ENCODE data around the gene STAT3.
"Not testable (repeated sequence)": the region's sequence is repeated elsewhere in the genome, so short reads cannot be mapped to it uniquely, and the experiment has no call there.

STAT3 gene

DNA sequence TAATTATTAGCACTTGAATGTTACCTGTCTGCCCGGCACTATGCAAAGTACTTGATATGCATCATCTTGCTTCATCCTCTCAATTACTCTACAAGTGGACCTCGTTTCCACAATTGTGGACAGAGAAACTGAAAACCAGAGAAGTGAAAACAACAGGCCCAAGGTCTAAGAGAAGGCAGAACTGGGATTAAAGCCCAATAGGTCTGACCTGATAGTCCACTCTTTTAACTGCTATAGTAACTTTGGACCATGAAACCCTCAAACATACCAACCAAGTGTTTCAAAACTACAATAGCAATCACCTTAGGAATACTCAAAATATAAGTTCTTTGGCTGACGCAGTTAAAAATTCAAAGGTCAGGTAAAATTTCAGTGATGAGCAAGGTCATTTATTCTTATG is 7.3 kb downstream of the STAT3 start:
- DNase-seq (ENCODE audit: low spot score), result no peak

DNA sequence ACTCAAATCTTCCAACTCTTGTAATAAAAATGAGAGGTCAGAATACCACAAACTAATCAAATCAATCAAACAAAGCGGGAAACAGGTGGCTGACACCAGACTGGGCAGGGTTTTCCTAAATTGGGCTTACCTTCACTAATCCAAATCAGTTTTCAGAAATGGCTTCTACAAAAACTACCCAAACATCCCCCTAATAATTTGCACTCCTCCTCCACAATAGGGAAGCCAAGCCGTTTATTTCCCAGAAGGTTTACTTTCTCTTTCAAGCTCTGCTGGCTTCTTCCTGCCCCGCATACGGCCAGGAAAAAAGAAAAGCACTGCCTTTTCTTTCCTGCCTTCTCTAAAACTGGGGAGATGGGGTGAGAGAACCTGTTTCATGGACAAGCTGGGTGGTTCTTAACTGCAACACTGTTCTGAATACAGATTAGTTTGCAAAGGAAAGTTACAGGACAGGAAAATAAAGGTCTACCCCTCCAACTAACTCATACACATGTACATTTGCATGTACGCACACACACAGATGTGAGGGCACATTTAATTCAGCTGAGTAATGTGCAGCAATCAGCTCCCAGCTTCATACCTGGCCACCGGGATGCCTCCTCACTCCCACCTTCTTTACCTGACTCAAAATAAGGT is 9.2 kb downstream of the STAT3 start:
- no peak for DNase-seq (ENCODE audit: low spot score)

DNA sequence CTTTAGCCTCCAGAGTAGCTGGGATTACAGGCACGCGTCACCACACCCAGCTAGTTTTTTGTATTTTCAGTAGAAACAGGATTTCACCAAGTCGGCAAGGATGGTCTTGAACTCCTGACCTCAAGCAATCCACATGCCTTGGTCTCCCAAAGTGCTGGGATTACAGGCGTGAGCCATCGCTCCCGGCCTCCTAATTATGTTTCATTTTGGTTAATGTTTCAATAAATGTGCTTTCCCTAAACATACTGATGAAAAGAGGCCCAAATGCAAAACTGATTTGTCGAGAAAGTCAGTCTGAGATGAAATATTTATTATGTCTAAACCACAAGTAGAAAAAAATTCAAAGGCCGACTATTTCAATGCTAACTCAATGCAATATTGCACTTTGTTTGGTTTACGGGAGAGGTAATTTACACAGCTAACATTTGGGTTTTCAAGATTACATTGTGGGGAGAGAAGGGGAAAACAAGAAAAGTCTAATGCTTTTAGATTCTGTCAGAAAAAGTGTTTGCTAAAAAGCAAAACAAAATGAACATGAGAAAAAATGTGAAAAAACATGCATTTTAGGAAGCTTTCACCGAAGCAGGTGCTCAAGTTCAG is 9.8 kb downstream of the STAT3 start:
- no peak for DNase-seq (ENCODE audit: low spot score)

DNA sequence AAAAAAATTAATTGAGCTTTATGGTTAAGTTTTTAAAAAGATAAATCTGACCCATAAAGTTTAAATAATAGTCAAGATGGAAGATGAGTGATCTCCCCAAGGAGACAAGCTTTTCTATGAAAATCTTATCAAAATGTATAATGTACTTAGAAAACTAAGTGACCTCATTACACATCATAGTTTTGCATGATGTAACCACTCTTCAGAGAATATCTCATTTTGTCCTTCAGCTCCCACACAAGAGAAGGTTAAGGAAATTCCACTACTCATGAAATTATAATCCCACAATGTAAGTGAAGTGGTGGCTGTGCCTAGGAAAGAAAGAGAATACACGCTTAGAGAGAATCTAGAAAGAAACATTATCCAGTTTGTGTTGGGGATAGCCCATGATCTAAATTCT is 14.3 kb downstream of the STAT3 start:
- no peak for DNase-seq (ENCODE audit: low spot score)

DNA sequence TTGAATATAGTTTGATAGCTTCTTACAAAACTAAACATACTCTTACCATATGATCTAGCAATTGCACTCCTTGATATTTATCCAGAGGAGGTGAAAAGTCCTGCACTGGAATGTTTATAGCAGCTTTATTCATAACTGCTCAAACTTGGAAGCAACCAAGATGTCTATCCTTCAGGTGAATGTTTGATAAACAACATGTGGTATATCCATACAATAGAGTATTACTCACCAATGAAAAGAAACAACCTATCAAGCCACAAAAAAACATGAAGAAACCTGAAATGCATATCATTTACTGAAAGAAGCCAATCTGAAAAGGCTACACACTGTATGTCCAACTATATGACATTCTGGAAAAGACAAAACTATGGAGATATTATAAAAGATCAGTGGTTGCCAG is 16.1 kb downstream of the STAT3 start:
- no peak for DNase-seq (ENCODE audit: low spot score)

DNA sequence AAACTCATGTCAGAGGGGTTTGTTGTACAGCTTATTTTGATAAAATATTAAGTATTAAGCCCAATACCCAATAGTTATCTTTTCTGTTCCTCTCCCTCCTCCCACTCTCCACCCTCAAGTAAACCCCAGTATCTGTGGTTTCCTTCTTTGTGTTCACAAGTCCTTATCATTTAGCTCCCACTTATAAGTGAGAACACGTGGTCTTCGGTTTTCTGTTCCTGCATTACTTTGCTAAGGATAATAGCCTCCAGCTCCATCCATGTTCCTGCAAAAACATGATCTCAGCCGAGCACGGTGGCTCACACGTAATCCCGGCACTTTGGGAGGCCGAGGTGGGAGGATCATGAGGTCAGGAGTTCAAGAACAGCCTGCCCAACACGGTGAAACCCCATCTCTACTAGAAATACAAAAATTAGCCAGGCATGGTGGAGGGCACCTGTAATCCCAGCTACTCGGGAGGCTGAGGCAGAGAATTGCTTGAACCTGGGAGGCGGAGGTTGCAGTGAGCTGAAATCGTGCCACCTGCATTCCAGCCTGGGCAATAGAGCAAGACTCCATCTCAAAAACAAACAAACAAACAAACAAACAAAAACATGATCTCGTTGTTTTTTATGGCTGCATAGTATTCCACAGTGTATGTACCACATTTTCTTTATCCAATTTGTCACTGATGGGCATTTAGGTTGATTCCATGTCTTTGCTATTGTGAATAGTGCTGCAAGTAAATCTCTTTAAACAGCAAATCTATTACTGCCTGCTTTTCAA is 19.3 kb downstream of the STAT3 start:
- not testable (repeated sequence) for DNase-seq (ENCODE audit: low spot score)

DNA sequence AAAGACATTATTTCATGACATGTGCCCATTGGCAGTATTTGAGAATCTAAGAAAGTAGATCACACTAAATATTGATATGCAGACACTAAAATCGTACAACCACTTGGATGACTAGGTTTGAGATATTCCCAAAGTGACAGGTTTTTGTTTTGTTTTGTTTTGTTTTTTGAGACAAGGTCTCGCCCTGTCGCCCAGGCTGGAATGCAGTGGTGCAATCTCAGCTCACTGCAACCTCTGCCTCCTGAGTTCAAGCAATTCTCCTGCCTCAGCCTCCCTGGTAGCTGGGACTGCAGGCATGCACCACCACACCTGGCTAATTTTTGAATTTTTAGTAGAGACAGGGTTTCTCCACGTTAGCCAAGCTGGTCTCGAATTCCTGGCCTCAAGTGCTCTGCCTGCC is 19.9 kb downstream of the STAT3 start:
- not testable (repeated sequence) for DNase-seq (ENCODE audit: low spot score)

DNA sequence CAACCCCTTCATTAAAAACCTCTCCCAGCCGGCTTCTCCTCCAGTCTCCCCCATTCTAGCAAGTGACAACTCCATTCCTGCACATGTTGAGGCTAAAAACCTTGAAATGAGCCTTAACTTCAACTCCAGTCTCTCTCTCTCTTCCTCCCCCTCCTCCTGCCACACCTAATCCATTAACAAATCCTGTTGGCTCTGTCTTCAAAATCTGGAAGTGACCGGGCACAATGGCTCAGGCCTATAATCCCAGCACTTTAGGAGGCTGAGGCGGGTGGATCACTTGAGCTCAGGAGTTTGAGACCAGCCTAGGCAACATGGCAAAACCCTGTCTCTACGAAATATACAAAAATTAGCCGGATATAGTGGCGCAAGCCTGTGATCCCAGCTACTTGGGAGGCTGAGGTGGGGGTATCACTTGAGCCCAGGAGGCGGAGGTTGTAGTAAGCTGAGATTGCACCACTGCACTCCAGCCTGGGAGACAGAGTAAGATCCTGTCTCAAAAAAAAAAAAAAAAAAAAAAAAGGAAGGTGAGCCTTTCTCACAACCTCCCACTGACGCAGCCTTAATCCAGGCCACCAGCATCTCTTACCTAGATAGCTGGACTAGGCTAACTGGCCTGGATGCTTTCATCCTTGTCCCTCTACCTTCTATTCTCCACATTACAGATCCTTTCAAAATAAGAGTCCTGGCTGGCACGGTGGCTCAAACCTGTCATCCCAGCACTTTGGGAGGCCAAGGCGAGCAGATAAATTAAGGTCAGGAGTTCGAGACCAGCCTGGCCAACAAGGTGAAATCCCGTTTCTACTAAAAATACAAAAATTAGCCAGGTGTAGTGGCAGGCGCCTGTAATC is 21.8 kb downstream of the STAT3 start:
- not testable (repeated sequence) for DNase-seq (ENCODE audit: low spot score)

DNA sequence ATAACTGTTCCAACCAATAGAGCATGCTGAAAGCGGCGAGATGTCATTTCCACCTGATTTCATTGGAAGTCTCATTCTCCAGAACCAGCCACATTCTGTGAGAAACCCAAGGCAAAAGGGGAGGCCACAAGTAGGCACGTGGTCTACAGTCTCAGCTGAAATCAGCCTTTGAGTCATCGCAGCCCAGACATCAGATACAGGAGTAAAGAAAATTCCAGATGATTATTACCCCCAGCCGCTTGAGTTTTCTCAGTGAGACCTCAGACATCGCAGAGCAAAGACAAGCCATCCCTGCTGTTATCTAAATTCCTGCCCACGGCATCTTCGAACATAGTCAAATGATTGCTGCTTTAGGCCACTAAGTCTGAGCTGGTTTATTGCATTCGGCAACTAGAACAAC is 23.1 kb downstream of the STAT3 start:
- DNase-seq (ENCODE audit: low spot score), result no peak

DNA sequence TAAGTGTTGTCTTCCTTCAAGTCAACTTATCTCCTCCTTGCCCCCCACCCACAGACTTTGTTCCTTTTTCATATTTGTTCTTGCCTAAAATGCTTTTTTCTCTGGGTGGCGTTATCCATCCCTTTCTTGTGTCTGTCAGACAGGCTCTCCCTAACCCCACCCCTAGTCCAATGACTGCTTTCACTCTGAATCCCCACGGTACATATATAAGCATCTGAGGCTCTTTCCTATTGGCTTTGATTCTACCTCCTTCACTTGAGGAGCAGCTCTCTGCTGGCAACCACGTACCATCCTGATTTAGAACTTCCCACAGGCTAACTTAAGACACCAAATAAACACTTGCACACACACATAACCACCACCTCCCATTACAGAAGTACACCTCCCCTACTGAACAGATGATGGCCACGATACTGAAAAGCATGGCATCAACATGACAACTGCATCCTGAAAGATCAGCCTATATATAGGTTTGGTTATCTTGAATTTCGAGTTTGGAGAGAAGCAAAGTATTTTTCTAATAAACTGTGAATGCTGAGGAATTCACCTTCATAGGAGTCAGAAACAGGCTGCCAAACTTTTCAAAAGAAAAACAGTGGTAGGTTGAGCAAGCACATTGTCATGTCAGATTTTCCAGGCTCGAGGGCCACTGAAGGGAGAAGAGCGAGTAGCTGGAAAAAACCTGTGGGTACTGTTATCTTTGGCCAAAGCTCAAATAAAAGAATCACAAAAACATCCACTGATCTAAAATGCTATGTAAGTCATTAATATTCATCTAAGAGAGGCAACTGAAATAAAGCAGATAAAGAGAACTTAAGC is 24.3 kb downstream of the STAT3 start:
- no peak for DNase-seq (ENCODE audit: low spot score)

DNA sequence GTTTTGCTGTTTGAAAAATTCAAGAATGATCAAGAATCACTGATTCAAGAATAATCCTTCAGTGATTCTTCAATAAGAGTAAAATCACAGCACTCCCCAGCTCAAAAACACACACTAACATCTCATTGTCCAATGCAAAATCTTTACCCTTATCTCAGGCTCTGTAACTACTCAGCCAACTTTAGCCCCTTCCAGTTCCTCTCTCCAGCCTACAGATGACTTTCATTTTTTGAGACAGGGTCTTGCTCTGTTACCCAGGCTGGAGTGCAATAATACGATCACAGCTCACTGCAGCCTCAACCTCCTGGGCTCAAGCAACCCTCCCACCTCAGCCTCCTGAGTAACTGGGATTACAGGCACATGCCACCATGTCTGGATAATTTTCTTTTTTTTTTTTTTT is 25.0 kb downstream of the STAT3 start:
- no peak for DNase-seq (ENCODE audit: low spot score)

DNA sequence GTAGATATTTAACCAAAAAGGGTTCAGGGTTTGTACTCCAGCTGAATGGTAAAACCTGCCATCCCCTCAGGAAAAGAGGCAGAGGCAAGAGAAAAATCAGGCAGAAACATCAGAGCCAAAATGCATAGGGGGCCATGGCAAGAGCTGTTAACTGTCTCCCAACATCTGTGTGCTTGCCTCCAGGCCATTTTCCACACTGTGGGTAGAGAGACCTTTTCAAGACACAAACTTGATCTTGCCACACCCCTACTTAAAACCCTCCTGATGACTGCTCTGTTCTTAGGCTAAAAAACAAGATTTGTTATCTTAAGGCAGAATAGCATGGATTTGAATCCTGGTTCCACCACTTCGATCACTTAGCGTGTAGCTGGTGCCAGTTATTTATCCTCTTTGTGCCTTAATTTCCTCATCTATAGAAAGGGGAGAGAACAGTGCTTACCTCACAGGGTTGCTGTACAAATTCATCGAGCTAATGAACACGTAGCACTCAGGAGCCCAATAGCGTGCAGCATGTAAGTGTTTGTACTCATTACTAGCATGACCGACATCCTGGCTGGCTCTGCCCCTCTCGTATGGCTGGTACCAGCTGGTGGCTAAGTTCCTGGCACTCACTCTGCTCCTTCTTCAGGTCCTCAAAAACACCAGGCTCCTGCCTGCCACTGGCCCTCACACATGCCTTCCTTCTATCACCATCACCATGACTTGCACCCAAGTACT is 25.8 kb downstream of the STAT3 start:
- DNase-seq (ENCODE audit: low spot score), result peak; percentile 87

DNA sequence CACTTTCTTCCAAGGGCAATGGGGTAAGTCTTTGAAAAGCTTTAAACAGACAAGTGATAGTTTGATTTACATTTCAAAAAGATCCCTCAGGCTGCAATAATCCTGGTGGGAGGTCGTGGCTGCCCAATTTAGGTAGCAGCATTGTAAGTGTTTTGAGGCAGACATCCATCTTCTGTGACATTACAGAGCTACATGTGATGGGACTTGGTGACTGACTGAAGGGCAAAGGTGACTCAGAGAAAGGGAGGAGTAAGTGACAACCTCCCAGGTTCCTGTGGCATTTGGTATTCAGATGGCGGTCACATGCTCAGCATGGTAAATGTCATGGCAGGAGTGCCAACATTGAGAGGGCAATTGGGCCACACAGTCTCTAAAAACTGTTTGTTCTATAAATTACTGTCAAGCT is 26.5 kb downstream of the STAT3 start:
- peak; percentile 39 for DNase-seq (ENCODE audit: low spot score)

DNA sequence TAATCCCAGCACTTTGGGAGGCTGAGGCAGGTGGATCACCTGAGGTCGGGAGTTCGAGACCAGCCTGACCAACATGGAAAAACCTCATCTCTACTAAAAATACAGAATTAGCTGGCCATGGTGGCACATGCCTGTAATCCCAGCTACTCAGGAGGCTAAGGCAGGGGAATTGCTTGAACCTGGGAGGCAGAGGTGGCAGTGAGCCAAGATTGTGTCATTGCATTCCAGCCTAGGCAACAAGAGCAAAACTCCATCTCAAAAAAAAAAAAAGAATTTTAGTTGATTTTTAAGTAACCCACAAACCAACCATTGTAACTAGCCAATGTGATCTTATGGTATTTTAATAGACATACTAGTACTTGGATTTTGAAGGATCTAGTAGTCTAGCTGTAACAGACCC is 27.9 kb downstream of the STAT3 start:
- DNase-seq (ENCODE audit: low spot score), result not testable (repeated sequence)

DNA sequence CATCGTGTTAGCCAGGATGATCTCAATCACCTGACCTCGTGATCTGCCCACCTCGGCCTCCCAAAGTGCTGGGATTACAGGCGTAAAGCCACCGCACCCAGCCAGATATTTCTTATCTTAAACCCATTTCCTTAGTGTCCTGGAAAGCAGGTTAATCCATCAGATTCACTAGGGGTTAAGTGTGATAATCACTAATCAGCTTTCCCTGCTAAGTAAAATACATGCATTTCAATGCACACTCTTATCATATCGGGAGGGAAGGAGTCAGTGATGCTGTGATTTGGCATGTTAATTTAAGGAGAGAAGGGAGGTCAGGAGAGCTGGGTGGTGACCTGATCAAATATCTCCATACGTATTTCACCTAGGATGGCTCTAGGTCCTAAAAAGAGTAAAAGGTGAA is 29.1 kb downstream of the STAT3 start:
- DNase-seq (ENCODE audit: low spot score), result no peak

DNA sequence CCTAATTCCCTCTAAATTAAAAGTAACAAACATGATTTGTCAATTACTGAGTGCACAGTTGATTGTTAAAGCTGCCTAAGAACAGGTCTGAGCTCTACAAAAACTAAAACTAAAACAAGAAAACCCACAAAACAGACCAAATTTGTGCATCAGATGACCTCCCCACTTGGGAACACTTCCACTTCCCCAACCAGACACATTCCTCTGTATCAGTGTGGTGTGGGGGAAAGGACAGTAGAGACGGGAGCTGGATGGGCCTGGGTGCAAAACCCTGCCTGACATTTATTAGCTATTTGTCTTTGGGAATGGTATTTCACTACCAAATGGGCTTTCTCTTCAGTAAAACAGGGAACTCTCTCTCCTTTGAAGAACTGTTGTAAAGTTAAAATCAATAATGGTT is 29.8 kb downstream of the STAT3 start:
- no peak for DNase-seq (ENCODE audit: low spot score)

DNA sequence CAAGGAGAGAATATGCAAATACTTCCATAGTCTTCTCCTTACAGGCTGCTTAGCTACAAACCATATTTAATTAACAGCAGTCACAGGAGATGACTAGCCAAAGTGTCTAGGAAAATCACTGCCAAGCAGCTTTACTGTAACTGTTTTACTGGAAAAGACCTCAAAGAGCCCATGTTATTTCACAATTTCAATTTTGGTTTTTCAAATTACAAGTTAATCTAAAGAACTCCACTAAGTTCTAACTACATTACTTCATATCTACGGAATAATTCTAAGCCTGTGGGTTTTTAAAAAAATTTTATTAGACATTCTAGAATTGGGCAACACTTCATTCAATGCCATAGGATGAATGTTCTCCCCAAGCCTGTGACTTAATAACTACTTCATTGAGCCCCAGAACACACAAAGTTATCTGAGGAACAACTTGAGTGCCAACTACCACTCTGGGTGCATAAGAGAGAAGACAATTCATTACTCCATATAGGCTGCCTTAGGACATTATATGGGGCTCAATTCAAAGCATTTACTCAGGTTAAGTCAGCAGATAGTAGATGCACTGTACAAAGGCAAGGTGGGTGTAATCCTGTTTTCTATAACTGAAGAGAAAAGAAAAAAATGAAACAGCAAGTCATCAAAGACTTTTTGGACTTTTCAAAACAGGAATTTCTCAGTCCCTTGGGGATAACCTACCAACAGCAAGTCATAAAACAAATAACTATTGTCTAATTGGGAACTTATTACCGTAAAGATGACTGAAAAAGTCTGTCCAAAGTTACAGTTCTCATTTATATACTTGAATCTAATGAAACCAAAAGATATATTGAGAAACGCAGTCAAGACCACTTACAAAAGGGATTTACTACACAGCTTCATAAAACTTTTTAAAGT is 33.0 kb downstream of the STAT3 start:
- DNase-seq (ENCODE audit: low spot score), result no peak

DNA sequence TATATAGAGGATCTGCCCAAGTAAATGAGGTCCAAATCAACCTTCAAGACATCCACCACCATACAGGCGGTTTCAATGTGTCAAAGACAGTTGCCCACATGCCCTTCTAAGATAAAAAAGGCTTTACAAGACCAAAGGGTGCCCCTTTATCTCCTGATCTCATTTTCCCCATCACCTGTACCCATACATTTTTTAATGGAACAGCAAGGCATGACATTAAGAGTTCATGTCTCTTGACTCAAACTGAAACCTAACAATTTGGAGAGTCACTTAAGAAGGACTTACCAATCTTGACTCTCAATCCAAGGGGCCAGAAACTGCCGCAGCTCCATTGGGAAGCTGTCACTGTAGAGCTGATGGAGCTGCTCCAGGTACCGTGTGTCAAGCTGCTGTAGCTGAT is 40.1 kb downstream of the STAT3 start:
- no peak for DNase-seq (ENCODE audit: low spot score)

DNA sequence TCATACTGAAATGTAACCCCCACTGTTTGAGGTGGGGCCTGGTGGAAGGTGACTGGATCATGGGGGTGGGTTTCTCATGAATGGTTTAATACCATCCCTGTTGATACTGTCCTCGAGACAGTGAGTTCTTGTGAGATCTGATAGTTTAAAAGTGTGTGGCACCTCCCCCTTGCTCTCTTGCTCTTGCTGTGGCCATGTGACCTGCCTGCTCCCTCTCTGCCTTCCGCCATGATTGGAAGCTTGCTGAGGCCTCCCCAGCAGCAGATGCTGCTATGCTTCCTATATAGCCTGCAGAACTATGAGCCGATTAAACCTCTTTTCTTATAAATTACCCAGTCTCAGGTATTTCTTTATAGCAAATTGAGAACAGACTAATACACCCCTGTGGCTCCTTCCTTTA is 40.6 kb downstream of the STAT3 start:
- DNase-seq (ENCODE audit: low spot score), result no peak

DNA sequence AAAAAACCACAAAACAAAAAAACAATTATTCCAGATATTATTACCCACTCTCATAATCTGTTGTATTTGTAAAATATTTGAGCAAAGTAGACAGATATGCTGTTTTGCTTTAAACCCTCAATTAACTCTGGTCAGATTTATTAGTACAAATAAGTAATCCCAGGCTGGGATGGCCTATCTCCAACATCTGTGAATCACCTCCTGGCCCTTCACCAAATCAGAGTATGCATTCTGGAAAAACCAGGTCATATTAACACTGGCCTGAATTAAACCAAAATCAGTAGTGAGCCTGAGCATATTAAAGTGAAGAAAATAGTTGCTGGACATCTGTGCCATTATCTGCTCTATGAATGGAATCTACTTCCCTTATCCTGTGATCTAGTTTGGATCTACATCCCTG is 41.0 kb downstream of the STAT3 start:
- peak; percentile 86 for DNase-seq (ENCODE audit: low spot score)

Measured in cerebellar cortex (tissue), 1 donor.